ENCODE measurements around the gene TUBA4B.

GRCh38 chr2:219223831-219224610 lies 29.0 kb upstream of the TUBA4B start:
- TF ChIP-seq CTCF (IDR thresholded peaks at IDR 0.05): no peak
- TF ChIP-seq POLR2AphosphoS5 (IDR thresholded peaks at IDR 0.05): no peak
